HepG2 (cell line): ENCODE data around the gene RBBP6. TPM values are rescaled to one million over a fixed set of nuclear protein-coding genes. Genes with fewer than 3 reads are reported as not detected.

Experiments used
- ARNTL ChIP-seq: sonication (generic); formaldehyde crosslinking; IDR thresholded peaks from 2 replicates; pipeline ENCODE4 v1.4.0; 2020; ENCODE audit warnings: mild to moderate bottlenecking, missing genetic modification reagents
- BCL3 ChIP-seq: sonication (generic); formaldehyde crosslinking; IDR thresholded peaks from 2 replicates; pipeline ENCODE4 v1.5.1; 2020; ENCODE audit warnings: mild to moderate bottlenecking, missing genetic modification reagents, moderate library complexity
- CAMTA2 ChIP-seq: sonication (generic); formaldehyde crosslinking; IDR thresholded peaks from 2 replicates; pipeline ENCODE4 v1.4.0; 2020; ENCODE audit warnings: mild to moderate bottlenecking, missing genetic modification reagents, borderline replicate concordance
- KDM2A ChIP-seq: sonication (generic); formaldehyde crosslinking; IDR thresholded peaks from 2 replicates; pipeline ENCODE4 v1.4.0; 2020; ENCODE audit warnings: low read depth, missing genetic modification reagents, borderline replicate concordance
- KLF9 ChIP-seq: IDR thresholded peaks from 2 replicates; pipeline ENCODE4 v1.6.1; 2016; ENCODE audit warnings: low read depth
- SALL1 ChIP-seq: sonication (generic); formaldehyde crosslinking; IDR thresholded peaks from 2 replicates; pipeline ENCODE4 v1.8.0; 2022; ENCODE audit warnings: mild to moderate bottlenecking, missing genetic modification reagents
- SMC3 ChIP-seq: IDR thresholded peaks from 2 replicates; pipeline ENCODE4 v1.6.1; 2011; ENCODE audit warnings: low read length, improper control_type of control experiment
- SPEN ChIP-seq: sonication (generic); formaldehyde crosslinking; IDR thresholded peaks from 2 replicates; pipeline ENCODE4 v1.5.1; 2020; ENCODE audit warnings: low read depth, mild to moderate bottlenecking, missing genetic modification reagents
- STAG1 ChIP-seq: sonication (generic); formaldehyde crosslinking; IDR thresholded peaks from 2 replicates; pipeline ENCODE4 v1.4.0; 2020; ENCODE audit warnings: missing genetic modification reagents
- TBX2 ChIP-seq: sonication (generic); formaldehyde crosslinking; IDR thresholded peaks from 2 replicates; pipeline ENCODE4 v1.5.0; 2020; ENCODE audit warnings: missing genetic modification reagents, mild to moderate bottlenecking, borderline replicate concordance
- TEAD2 ChIP-seq: sonication (generic); formaldehyde crosslinking; IDR thresholded peaks from 2 replicates; pipeline ENCODE4 v1.9.0; 2021; ENCODE audit warnings: missing genetic modification reagents
- ZBTB10 ChIP-seq: sonication (generic); formaldehyde crosslinking; IDR thresholded peaks from 2 replicates; pipeline ENCODE4 v1.4.0; 2020; ENCODE audit warnings: missing genetic modification reagents, borderline replicate concordance
- ZBTB38 ChIP-seq: sonication (generic); formaldehyde crosslinking; IDR thresholded peaks from 2 replicates; pipeline ENCODE4 v1.5.1; 2020; ENCODE audit warnings: mild to moderate bottlenecking, missing genetic modification reagents
- ZNF124 ChIP-seq: sonication (generic); formaldehyde crosslinking; IDR thresholded peaks from 2 replicates; pipeline ENCODE4 v1.4.0; 2020; ENCODE audit warnings: missing genetic modification reagents
- ZNF180 ChIP-seq: sonication (generic); formaldehyde crosslinking; IDR thresholded peaks from 2 replicates; pipeline ENCODE4 v1.4.0; 2020; ENCODE audit warnings: low read depth, missing genetic modification reagents, borderline replicate concordance
- ZNF205 ChIP-seq: IDR thresholded peaks from 2 replicates; pipeline ENCODE4 v1.6.1; 2018; ENCODE audit warnings: missing biosample characterization, missing genetic modification reagents
- ZNF614 ChIP-seq: IDR thresholded peaks from 2 replicates; pipeline ENCODE4 v1.6.1; 2018; ENCODE audit warnings: missing biosample characterization, missing genetic modification reagents, inconsistent platforms, borderline replicate concordance
- ZNF891 ChIP-seq: sonication (generic); formaldehyde crosslinking; IDR thresholded peaks from 2 replicates; pipeline ENCODE4 v1.5.0; 2020; ENCODE audit warnings: mild to moderate bottlenecking, missing genetic modification reagents
- polyA plus RNA-seq, 8 experiments: library from polyadenylated mRNA; depleted of rRNA in 3 of 8; stranded (reverse) in 7 of 8; unstranded in 1 of 8; fragments of >200 nt; fragmentation: Illumina TruSeq in 4 of 8; extraction: Trizol in 4 of 8; gene quantifications; 2 replicates each; pipeline versions ENCODE4 v1.2.1 to v1.2.3, GENCODE V29; 2011 to 2016; ENCODE audit warnings: low read depth in 4 of 8, missing spikeins in 1 of 8, mixed read lengths in 1 of 8; ENCODE audit not compliant: insufficient read depth in 1 of 8
- total RNA-seq, 5 experiments: library from RNA; depleted of rRNA; stranded (reverse); fragments of >200 nt; fragmentation: Illumina TruSeq; extraction: Trizol; gene quantifications; 2 replicates each; pipeline ENCODE4 v1.2.3, GENCODE V29; 2016; ENCODE audit warnings: low read depth in 1 of 5
- TF ChIP-seq, protein P1 (sequence below): IDR thresholded peaks from 2 replicates; pipeline ENCODE4 v1.6.1; 2016
- TF ChIP-seq, protein P2 (sequence below): sonication (generic); formaldehyde crosslinking; IDR thresholded peaks from 2 replicates; pipeline ENCODE4 v1.4.0; 2020; ENCODE audit warnings: missing genetic modification reagents, mild to moderate bottlenecking, borderline replicate concordance
- TF ChIP-seq, protein P3 (sequence below): IDR thresholded peaks from 2 replicates; pipeline ENCODE4 v1.6.1; 2018; ENCODE audit warnings: missing genetic modification reagents, mild to moderate bottlenecking, missing compliant biosample characterization

The RBBP6 gene
- total and polyA plus RNA-seq, 2 of the 13 experiments (the other 11 are each of a cell fraction or from before 2014, with no cell fraction given) = 37.1 to 70.9 TPM

DNA sequence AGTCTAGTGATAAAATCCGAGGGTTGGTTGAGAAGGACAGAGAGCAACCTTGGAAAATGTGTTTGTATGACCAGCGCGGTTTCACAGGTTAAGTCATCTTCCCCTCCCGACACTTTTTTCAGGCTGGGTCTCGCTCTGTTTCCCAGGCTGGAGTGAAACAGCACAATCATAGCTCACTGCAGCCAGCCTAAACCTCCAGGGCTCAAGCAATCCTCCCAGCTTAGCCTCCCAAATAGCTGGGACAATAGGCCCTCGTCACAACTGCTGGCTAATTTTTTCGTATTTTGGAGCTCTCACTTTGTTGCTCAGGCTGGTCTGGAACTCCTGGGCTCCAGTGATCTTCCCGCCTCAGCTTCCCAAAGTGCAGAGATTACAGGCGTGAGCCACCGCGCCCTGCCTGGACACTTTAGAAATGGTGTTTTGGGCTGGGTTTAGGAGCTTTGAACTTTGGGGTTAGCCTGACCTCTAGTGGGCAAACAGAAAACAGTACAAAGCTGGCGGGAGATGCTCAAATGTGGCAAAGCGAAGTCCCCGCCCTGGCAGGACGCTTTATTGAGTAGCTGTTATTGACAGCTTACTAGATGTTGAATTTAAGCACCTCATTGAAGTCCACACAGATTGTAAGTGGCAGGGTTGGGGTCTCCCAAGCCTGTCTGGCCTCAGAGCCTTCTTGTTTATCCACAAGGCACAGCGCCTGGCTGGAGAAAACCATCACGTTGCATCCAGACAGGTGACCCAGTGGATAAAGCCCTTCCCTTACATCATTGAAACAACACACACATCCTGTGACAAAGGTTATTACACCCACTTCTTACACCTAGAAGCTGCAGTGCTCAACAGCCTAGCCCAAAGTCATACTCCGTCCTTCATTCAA lies 34.7 kb upstream of the RBBP6 start (continued):
- no peak for TF ChIP-seq ZBTB10 (CRISPR knock-in tag)
- peak; percentile 70 for TF ChIP-seq SALL1 (CRISPR knock-in tag)
- no peak for TF ChIP-seq ZNF614 (CRISPR knock-in tag)
- TF ChIP-seq ZNF124 = no peak
- TF ChIP-seq KLF9 = no peak
- TF ChIP-seq BCL3 (CRISPR knock-in tag) = no peak
- no peak for TF ChIP-seq ZNF205
- TF ChIP-seq, protein P1, sequence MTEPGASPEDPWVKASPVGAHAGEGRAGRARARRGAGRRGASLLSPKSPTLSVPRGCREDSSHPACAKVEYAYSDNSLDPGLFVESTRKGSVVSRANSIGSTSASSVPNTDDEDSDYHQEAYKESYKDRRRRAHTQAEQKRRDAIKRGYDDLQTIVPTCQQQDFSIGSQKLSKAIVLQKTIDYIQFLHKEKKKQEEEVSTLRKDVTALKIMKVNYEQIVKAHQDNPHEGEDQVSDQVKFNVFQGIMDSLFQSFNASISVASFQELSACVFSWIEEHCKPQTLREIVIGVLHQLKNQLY (CRISPR knock-in tag) = no peak
- peak; percentile 83 for TF ChIP-seq SMC3
- TF ChIP-seq TBX2 = no peak
- TF ChIP-seq STAG1 (CRISPR knock-in tag) = peak; percentile 94
- no peak for TF ChIP-seq CAMTA2
- no peak for TF ChIP-seq ARNTL
- 0 out of 2 replicates have a peak, but pooled peaks have one; percentile 32 for TF ChIP-seq ZNF891
- peak; percentile 55; the same call in 1 of the 2 replicates for TF ChIP-seq KDM2A (CRISPR knock-in tag)
- TF ChIP-seq, protein P2, sequence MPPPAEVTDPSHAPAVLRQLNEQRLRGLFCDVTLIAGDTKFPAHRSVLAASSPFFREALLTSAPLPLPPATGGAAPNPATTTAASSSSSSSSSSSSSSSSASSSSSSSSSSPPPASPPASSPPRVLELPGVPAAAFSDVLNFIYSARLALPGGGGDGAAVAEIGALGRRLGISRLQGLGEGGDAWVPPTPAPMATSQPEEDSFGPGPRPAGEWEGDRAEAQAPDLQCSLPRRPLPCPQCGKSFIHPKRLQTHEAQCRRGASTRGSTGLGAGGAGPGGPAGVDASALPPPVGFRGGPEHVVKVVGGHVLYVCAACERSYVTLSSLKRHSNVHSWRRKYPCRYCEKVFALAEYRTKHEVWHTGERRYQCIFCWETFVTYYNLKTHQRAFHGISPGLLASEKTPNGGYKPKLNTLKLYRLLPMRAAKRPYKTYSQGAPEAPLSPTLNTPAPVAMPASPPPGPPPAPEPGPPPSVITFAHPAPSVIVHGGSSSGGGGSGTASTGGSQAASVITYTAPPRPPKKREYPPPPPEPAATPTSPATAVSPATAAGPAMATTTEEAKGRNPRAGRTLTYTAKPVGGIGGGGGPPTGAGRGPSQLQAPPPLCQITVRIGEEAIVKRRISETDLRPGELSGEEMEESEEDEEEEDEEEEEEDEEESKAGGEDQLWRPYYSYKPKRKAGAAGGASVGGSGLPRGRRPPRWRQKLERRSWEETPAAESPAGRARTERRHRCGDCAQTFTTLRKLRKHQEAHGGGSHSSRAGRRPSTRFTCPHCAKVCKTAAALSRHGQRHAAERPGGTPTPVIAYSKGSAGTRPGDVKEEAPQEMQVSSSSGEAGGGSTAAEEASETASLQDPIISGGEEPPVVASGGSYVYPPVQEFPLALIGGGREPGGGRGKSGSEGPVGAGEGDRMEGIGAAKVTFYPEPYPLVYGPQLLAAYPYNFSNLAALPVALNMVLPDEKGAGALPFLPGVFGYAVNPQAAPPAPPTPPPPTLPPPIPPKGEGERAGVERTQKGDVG (CRISPR knock-in tag) = no peak
- TF ChIP-seq SPEN (CRISPR knock-in tag) = no peak
- TF ChIP-seq TEAD2 = no peak
- no peak for TF ChIP-seq ZNF180 (CRISPR knock-in tag)
- TF ChIP-seq, protein P3, sequence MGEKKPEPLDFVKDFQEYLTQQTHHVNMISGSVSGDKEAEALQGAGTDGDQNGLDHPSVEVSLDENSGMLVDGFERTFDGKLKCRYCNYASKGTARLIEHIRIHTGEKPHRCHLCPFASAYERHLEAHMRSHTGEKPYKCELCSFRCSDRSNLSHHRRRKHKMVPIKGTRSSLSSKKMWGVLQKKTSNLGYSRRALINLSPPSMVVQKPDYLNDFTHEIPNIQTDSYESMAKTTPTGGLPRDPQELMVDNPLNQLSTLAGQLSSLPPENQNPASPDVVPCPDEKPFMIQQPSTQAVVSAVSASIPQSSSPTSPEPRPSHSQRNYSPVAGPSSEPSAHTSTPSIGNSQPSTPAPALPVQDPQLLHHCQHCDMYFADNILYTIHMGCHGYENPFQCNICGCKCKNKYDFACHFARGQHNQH (CRISPR knock-in tag) = no peak
- TF ChIP-seq ZBTB38 (CRISPR knock-in tag) = no peak
